ENCODE results near the gene ZNF562. TPM values are rescaled to one million over a fixed set of nuclear protein-coding genes. Genes with fewer than 3 reads are reported as not detected.
"Not testable (repeated sequence)": the region's sequence is repeated elsewhere in the genome, so short reads cannot be mapped to it uniquely, and the experiment has no call there.

The ZNF562 gene
- total RNA-seq: 18.9 TPM

DNA sequence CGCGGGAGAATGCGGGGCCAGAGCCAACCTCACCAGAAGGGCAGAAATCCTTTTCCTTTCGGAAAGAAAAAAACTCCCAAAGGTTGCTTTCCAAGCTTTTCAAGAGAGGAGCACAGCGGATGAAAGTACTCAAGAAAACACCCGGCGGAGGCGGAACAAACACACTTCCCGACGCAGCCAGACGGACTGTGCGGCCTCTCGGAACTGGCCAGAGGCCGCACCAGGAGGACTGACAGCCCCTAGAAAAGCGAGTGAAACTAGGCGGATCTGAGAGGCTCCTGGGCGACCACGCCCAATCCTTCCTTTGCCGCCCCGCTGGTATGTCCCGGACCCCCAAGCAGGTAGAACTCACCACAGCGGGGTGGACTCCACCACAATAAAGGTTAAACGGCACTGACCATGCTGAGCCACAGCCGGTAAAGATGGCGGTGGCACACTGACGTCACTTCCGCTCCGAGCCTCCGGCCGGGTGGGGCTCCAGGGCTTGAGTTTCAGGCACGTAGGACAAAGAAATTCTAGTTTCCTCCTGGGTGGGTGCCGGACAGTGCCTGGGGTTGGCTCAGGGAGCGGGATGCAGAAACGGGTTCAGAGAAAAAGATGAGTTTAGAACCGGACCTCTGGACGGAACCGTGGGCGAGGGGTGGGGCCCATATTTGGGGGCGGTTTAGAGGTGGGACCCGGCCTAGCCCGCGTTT lies at the start of gene ZNF562:
Gene ZNF562 (minus strand): TSS at position 438 of the 695 bp plus-strand sequence. CDS start 14,356 bp downstream, outside the sequence.
- peak; percentile 59 to 94 (median 84) for DNase-seq (ENCODE audit: low read depth in 2 of 3, low spot score in 2 of 3)

DNA sequence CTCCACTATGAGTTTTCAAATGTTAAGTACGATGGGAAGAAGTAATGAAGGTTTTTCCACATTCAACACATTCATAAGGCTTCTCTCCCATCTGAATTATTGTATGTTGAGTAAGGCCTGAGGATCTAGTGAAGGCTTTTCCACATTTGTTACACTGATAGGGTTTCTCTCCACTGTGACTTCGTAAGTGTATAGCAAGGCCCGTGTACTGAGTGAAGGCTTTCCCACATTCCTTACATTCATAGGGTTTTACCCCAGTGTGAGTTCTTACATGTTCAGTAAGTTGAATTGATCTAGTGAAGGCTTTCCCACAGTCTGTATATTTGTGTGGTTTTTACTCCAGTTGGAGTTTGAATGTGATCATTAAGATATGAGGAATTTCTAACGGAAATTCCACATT lies 49.3 kb upstream of the ZNF562 start:
- no peak for DNase-seq (ENCODE audit: low read depth in 2 of 3, low spot score in 2 of 3)

DNA sequence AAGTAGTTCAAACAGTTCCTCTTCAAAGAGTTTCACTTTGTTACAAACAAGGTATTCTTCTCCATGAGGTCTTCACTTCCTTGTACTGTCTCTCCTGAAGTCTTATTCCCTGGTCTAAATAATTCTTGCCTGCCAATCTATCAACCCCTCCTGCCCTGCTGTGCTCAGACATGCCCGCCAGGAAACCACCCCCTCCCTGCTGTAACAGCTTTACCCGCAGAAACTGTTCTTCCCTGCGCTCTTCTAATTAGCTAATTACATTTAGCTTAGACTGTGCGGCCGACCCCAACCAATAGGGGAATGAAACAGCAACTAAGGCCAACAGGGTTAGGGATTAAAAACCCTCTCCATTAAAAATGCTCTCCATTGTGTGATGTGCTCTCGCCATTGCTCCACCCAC lies 47.0 kb upstream of the ZNF562 start:
- peak in 2 of 3 donors; percentile 20 to 58 for DNase-seq (ENCODE audit: low read depth in 2 of 3, low spot score in 2 of 3)

DNA sequence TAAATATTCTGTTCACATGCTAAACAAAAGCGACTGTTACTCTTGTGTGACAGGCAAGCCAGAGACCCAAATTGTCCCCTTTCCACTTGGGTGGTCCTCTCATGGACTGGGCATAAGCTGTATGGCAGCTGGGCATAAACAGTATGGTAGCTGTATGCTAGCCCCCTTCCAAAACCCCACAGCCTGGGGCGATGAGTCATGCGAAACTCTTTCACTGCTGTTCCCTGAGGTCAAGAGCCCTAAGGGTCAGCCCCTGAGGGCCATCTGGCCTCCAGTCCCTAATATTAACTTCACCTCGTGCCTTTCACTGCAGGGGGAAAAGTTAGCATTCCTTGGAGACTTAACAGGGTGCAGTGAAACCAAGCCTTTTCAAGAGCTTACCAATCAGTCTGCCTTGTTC lies 45.6 kb upstream of the ZNF562 start:
- DNase-seq (ENCODE audit: low read depth in 2 of 3, low spot score in 2 of 3): no peak

DNA sequence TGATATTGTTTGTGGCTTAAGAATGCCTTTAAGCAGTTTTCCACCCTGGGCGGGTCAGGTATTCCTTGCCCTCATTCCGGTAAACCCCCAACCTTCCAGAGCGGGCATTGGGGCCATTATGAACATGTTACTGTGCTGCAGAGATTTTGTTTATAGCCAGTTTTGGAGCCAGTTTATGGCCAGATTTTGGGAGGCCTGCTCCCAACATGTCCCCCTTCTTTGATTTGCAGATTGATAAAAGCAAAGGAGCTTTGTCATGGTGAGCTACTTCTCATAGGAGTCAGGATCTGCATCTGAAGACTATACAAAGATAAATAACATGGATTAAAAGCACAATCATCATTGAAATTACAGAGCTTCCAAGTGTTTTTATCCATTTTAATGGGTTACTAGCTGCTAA lies 36.9 kb upstream of the ZNF562 start:
- no peak for DNase-seq (ENCODE audit: low read depth in 2 of 3, low spot score in 2 of 3)

DNA sequence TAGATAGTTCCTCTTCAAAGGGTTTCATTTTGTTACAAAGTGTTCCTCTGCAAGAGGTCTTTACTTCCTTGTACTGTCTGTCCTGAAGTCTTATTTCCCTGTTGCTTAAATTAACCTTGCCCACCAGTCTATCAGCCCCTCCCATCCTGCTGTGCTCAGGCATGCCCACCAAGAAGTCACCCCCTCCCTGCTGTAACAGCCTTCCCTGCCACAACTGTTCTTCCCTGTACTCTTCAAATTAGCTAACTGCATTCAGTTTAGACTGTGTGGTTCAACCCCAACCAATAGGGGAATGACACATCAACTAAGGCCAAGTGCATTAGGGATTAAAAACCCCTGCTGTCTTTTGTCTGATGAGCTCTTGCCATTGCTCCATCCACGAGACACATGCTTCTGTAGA lies 34.4 kb upstream of the ZNF562 start:
- DNase-seq (ENCODE audit: low read depth in 2 of 3, low spot score in 2 of 3): no peak

DNA sequence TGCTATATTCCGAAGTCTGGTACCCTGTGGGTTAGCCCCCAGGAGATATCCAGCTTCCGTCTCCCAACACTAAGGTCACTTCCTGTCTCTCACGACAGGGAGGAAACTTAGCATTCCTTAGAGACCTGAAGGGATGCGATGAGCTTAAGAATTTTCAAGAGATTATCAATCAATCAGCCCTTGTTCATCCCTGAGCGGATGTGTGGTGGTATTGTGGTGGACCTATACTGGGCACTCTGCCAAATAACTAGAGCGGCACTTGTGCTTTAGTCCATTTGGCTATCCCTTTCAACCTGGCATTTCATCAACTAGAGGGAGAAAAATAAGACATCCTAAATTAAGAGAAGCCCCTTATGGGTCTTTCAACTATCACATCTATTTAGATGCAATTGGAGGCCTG lies 30.9 kb upstream of the ZNF562 start:
- DNase-seq (ENCODE audit: low read depth in 2 of 3, low spot score in 2 of 3): no peak

DNA sequence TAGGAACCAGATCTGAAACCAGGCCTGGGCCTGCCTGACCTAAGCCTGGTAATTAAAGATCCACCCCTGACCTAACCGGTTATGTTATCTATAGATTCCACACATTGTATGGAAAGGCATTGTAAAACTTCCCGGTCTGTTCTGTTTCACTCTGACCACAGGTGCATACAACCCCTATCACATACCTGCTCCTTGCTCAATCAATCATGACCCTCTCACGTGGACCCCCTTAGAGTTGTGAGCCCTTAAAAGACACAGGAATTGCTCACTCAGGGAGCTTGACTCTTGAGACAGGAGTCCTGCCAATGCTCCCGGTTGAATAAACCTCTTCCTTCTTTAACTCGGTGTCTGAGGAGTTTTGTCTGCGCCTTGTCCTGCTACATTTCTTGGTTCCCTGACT lies 27.3 kb upstream of the ZNF562 start:
- no peak for DNase-seq (ENCODE audit: low read depth in 2 of 3, low spot score in 2 of 3)

DNA sequence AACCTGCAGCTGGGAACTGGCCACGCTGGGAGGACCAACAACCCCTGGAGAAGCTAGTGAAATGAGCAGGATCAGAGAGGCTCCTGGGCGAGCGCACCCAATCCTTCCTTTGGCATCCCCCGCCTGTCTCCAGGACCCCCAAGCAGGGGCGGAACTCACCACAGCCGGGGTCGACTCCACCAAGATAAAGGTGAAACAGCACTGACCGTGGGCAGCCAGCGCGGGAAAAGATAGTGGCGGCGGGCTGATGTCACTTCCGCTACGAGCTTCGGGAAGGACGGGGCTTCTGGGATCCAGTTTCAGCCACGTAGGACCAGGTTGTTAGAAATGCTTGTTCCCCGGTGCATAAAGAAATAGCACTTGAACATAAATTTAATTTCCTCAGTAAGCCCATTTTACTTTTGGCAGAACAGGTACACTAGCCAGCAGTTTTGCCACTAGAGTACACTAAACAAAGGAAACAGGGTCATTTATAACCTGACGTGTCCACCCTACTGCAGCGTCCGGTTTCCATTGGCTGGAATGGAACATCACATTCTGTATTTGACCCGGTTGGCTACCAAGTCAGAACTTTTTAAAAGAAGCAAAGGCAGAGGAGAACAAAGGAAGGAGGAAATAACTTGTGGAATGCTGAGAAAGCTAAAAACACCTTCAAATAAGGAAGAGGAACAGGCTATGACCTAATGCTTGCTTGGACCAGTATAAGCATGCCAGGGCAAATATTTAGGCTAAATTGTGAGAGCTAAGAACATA lies 25.5 kb upstream of the ZNF562 start:
- no peak for DNase-seq (ENCODE audit: low read depth in 2 of 3, low spot score in 2 of 3)

DNA sequence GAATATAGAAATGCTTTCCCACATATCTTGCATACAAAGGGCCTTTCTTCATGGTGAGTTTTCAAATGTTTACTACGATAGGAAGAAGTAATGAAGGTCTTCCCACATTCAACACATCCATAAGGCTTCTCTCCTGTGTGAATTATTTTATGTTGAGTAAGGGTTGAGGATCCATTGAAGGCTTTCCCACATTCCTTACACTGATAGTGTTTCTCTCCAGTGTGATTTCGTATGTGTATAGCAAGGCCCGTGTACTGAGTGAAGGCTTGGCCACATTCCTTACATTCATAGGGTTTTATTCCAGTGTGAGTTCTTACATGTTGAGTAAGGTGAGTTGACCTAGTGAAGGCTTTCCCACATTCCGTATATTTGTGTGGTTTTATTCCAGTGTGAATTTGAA lies 15.4 kb upstream of the ZNF562 start:
- DNase-seq (ENCODE audit: low read depth in 2 of 3, low spot score in 2 of 3): not testable (repeated sequence)

DNA sequence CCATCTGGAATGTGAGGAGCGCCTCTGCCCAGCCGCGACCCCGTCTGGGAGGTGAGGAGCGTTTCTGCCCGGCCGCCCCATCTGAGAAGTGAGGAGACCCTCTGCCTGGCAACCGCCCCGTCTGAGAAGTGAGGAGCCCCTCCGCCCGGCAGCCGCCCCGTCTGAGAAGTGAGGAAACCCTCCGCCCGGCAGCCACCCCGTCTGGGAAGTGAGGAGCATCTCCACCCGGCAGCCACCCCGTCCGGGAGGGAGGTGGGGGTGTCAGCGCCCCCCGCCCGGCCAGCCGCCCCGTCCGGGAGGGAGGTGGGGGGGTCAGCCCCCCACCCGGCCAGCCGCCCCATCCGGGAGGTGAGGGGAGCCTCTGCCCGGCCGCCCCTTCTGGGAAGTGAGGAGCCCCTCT lies 5.1 kb upstream of the ZNF562 start:
- not testable (repeated sequence) for DNase-seq (ENCODE audit: low read depth in 2 of 3, low spot score in 2 of 3)

DNA sequence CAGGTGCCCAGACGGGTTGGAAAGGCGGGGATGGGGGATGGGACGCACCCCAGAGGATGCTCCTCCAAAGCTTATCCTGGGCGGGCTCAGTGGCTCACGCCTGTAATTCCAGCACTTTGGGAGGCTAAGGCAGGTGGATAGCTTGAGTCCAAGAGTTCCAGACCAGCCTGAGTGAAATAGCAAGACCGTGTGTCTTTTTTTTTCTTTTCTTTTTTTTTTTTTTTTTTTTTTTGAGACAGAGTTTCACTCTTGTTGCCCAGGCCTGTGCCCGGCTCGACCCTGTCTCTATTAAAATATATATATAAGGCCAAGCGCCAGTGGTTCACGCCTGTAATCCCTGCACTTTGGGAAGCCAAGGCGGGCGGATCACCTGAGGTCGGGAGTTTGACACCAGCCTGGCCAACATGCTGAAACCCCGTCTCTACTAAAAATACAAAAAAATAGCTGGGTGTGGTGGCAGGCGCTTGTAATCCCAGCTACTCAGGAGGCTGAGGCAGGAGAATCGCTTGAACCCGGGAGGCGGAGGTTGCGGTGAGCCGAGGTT lies 530 bp upstream of the ZNF562 start:
- DNase-seq (ENCODE audit: low read depth in 2 of 3, low spot score in 2 of 3): not testable (repeated sequence)

DNA sequence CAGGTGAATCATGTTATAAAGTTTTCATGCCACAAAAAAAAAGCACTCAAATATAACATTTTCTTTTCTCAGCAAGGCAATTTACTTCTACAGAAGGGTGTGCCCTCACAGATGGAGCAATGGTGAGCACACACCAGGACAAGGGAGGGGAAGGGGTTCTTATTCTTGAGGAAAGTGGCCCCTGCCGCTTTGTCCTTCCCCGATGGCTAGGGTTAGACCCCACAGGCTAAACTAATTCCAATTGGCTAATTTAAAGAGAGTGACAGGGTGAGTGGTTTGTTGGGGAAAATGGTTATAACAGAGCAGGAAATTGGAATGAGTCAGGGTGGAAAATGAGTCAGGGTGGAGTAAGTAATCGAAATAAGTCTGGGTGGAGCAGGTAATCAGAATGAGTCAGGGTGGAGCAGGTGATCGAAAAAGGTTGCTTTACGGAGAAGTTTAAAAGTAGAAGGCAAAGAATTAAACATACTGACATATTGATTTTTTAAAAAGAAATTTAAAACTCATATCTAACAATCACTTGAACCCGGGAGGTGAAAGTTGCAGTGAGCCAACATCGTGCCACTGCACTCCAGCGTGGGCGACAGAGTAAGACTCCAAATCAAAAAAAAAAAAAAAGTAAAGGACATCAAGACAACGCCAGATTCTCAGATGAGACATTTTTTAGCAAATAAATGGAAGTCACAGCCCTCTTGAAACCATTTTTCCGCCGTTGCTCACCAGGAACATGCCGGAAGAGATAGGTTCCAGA lies 813 bp downstream of the ZNF562 start:
- peak in 2 of 3 donors; percentile 14 to 32 for DNase-seq (ENCODE audit: low read depth in 2 of 3, low spot score in 2 of 3)

DNA sequence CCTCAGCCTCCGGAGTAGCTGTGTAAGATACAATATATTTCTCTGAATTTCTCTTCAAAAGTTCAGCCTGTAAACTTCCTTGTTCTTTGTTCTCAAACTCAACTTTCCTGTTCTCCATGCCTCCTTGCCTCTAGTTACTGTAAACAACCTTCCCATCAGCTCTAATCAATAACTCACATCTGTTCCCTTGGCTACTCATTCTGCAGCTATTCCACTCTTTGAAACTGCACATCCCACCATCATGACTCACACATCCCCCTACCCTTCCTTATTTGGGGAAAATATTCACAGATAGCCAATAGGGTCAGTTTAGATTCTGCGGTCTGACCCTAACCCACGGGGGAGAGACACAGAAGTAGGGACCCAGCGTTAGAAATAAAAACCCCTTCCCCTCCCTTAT lies 2.0 kb downstream of the ZNF562 start:
- DNase-seq (ENCODE audit: low read depth in 2 of 3, low spot score in 2 of 3): no peak

DNA sequence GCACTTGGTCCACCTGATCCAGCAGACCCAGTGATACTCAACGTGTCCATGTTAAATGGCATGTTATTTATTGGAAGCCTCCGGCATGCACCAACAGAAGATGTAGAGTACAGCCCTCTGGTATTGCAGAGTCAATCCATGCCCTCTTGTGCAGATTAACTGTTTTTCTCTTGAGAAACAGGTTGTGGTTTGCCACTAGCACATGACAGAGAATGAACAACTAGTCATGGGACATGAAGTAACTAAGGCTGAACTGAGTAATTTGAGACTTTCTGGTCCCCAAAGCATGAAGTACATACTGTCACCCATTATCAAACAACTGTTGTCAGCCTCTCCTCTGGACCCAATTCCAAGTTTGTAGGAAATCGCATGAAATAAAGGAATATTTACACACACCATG lies 3.2 kb downstream of the ZNF562 start:
- no peak for DNase-seq (ENCODE audit: low read depth in 2 of 3, low spot score in 2 of 3)

DNA sequence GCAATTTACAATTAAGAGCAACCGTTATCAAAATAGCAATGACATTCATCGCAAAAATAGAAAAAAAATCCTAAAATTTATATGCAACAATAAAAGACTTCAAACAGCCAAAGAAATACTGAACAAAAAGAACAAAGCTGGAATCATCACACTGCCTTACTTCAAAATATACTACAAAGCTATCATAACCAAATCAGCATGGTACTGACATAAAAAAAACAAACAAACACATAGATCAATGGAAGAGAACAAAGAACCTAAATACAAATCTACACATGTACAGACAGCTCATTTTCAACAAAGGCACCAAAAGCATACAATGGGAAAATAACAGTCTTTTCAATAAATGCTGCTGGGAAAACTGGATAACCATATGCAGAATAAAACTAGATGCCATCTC lies 6.4 kb downstream of the ZNF562 start:
- no peak for DNase-seq (ENCODE audit: low read depth in 2 of 3, low spot score in 2 of 3)

DNA sequence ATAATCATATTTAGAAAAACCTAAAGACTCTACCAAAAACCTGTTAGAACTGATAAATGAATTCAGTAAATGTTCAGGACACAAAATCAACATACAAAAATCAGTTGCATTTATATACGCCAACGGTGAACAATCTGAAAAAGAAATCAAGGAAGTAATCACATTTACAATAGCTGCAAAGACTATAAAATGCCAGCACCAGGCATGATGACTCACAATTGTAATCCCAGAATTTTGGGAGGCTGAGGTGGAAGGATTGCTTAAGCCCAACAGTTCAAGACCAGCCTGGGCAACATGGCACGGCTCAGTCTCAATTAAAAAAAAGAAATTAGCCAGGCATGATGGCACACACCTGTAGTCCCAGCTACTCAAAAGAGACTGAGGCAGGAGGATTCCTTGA lies 7.0 kb downstream of the ZNF562 start:
- DNase-seq (ENCODE audit: low read depth in 2 of 3, low spot score in 2 of 3): no peak

DNA sequence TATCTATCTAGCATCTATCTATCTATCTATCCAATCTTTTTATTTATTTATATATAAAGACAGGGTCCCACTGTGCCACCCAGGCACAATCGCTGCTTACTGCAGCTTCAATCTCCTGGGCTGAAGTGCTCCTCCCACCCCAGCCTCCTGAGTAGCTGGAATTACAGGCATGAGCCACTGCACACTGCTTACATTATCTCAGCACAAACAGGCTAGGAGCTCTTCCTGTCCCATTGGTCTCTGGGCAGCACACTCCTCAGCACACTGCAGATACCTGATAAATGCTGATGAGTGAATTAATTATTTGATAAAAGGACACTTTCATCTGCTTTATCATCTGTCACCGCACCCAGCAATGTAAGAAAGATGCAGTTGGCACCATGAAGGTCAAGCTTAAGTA lies 16.1 kb downstream of the ZNF562 start:
- DNase-seq (ENCODE audit: low read depth in 2 of 3, low spot score in 2 of 3): no peak

DNA sequence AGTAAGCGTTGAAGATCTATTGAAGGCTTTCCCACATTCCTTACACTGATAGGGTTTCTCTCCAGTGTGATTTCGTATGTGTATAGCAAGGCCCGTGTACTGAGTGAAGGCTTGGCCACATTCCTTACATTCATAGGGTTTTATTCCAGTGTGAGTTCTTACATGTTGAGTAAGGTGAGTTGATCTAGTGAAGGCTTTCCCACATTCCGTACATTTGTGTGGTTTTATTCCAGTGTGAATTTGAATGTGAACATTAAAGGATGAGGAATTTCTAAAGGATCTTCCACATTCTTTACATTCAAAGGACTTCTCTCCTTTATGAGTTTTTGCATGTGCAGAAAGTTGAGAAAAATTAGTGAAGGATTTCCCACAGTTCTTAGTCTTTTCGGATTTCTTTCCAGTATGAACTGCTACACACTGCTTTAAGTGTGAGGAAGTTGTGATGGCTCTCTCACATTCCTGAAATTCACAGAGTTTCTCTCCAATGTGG lies 21.8 kb downstream of the ZNF562 start:
- not testable (repeated sequence) for DNase-seq (ENCODE audit: low read depth in 2 of 3, low spot score in 2 of 3)

DNA sequence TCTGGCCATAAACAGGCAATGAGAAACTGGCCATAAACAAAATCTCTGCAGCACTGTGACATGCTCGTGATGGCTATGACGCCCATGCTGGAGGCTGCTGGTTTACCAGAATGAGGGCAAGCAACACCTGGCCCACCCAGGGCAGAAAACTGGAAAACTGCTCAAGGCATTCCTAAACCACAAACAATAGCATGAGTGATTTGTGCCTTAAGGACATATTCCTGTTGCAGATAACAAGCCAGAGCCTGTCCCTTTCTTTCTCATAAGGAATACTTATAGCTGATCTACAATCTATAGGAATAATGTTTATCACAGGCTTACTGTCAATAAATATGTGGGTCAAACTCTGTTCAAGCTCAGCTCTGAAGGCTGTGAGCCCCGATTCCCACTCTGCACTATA lies 23.4 kb downstream of the ZNF562 start:
- DNase-seq (ENCODE audit: low read depth in 2 of 3, low spot score in 2 of 3): not testable (repeated sequence)

DNA sequence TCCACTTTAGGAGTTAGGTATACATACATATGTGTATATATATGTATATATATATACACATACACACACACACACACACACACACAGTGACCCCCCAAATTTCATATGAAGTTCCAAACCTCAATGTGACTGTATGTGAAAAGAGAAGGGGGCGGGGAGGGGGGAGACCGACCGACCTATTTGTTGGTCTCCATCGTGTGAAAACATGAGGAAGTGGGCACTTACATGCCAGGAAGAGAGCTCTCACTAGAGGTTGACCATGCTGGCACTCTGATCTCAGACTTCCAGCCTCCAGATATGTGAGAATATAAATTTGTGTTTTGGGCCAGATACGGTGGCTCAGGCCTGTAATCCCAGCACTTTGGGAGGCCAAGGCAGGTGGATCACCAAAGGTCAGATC lies 24.6 kb downstream of the ZNF562 start:
- DNase-seq (ENCODE audit: low read depth in 2 of 3, low spot score in 2 of 3): no peak

Data from hematopoietic multipotent progenitor cell (in vitro differentiated cells).